ENCODE data around the gene INTS7. TPM values are rescaled to one million over a fixed set of nuclear protein-coding genes. Genes with fewer than 3 reads are reported as not detected.

Gene INTS7
- total and polyA plus RNA-seq, 2 of the 4 experiments (the other 2 are of a cell fraction) = 8.3 to 24.9 TPM

GRCh38 chr1:211891708-211892107 lies 143.6 kb downstream of the INTS7 start:
- Histone ChIP-seq H4K5ac (ENCODE audit: low read depth, low read length) (no peak overlapping the region), H3K4me2 (ENCODE audit: low read depth, low read length) (no peak overlapping the region), H2AK9ac (replicated peaks; ENCODE audit: low read depth, low read length, poor library complexity) (no peak overlapping the region), H3K18ac (ENCODE audit: low read depth, low read length) (no peak overlapping the region), H4K91ac (ENCODE audit: insufficient read depth, low read depth, low read length) (no peak overlapping the region), H2BK5ac (ENCODE audit: low read depth, low read length, poor library complexity, severe bottlenecking) (no peak overlapping the region), H3K4ac (ENCODE audit: low read depth, low read length) (no peak overlapping the region), H3K4me3 (ENCODE audit: insufficient read depth, low read depth, low read length) (no peak overlapping the region), H3K56ac (ENCODE audit: extremely low read depth, insufficient read depth, low read length) (no peak overlapping the region), H3K14ac (replicated peaks; ENCODE audit: low read depth, low read length) (no peak overlapping the region), H4K20me1 (ENCODE audit: insufficient read depth, low read length) (no peaks in the 10 kb centered on the region), H3K79me1 (ENCODE audit: low read depth in 1 of 2, low read length in 2 of 2) (no peaks in the 10 kb centered on the region), H3K27ac (ENCODE audit: insufficient read depth, low read length) (no peak overlapping the region), H3K4me1 (ENCODE audit: control insufficient read depth, insufficient read depth, low read length) (no peaks in the 10 kb centered on the region), H3K9ac (ENCODE audit: low read depth, low read length) (no peak overlapping the region), H3K36me3 (ENCODE audit: control insufficient read depth, insufficient read depth, low read length) (no peaks in the 10 kb centered on the region), H3K9me3 (ENCODE audit: control insufficient read depth, insufficient read depth, low read length) (no peaks in the 10 kb centered on the region), H2BK20ac (ENCODE audit: low read depth, low read length) (no peak overlapping the region), H3K27me3 (ENCODE audit: control insufficient read depth, insufficient read depth, low read length) (peaks cover 8% of the 10 kb centered on the region), H2BK15ac (ENCODE audit: low read depth, low read length) (no peak overlapping the region), H3K23ac (ENCODE audit: low read depth, low read length) (no peak overlapping the region), H2AK5ac (ENCODE audit: low read depth, low read length) (no peak overlapping the region), H2BK120ac (ENCODE audit: low read depth, low read length) (no peak overlapping the region), H4K8ac (ENCODE audit: low read depth in 2 of 2, low read length in 2 of 2) (no peak overlapping the region), H2AFZ (replicated peaks; ENCODE audit: low read length, poor library complexity) (no peak overlapping the region), H3K9me1 (ENCODE audit: insufficient read depth, low read length) (no peaks in the 10 kb centered on the region)
- ChIA-PET CTCF (interaction anchor here (1.3 kb wide), 1 partner anchor 53 kb away, joined by 3 read pairs; no protein-coding TSS in a partner anchor), POLR2A (ENCODE audit: unreplicated experiment) (no interaction called here)
- ATAC-seq (ENCODE audit: low read depth) (no peak), DNase-seq (no peak)
- intact Hi-C loops (cut with micrococcal nuclease) (no loop called here), in situ Hi-C loops (cut with MboI; ENCODE audit: low sequenced_read_pairs) (no loop called here), dilution Hi-C loops (cut with HindIII; ENCODE audit: low sequenced_read_pairs, unreplicated experiment) (no loop called here)
- no peak for TF ChIP-seq BHLHE40 (IDR thresholded peaks at IDR 0.05; ENCODE audit: low read depth, low read length)
- TF ChIP-seq FOS (IDR thresholded peaks at IDR 0.05; ENCODE audit: low read depth, low read length) = no peak
- no peak for TF ChIP-seq RCOR1 (IDR thresholded peaks at IDR 0.05; ENCODE audit: insufficient replicate concordance, low read length)
- no peak for TF ChIP-seq SMC3 (IDR thresholded peaks at IDR 0.05; ENCODE audit: low read depth, low read length)
- no peak for TF ChIP-seq MXI1 (IDR thresholded peaks at IDR 0.05; ENCODE audit: borderline replicate concordance, low read depth, low read length)
- TF ChIP-seq CHD1 (IDR thresholded peaks at IDR 0.05; ENCODE audit: low read depth, low read length) = no peak
- TF ChIP-seq CTCF (conservative IDR thresholded peaks at IDR 0.05; ENCODE audit: low read depth, low read length) = no peak
- no peak for TF ChIP-seq USF2 (IDR thresholded peaks at IDR 0.05; ENCODE audit: low read depth, low read length)
- TF ChIP-seq RFX5 (IDR thresholded peaks at IDR 0.05; ENCODE audit: low read depth, low read length) = no peak
- TF ChIP-seq CEBPB (IDR thresholded peaks at IDR 0.05; ENCODE audit: low read depth, low read length) = no peak
- TF ChIP-seq RAD21 (IDR thresholded peaks at IDR 0.05; ENCODE audit: low read length) = no peak
- TF ChIP-seq NFE2L2 (IDR thresholded peaks at IDR 0.05; ENCODE audit: low read depth, low read length) = no peak
- TF ChIP-seq MAFK (IDR thresholded peaks at IDR 0.05; ENCODE audit: low read depth, low read length) = no peak
- BruUV-seq (replicated peaks) = no TSS peak
- WGBS, 2 experiments (ENCODE audit: extremely low coverage in 2 of 2, insufficient read length in 1 of 2) = no CpG with 5 or more reads among the region's 1 CpG

All from IMR-90 (cell line).